K562 (cell line): ENCODE data around the gene MYH6. TPM values are rescaled to one million over a fixed set of nuclear protein-coding genes. Genes with fewer than 3 reads are reported as not detected.

Source experiments
- ARID1B ChIP-seq: fragments of 450-650 bp; IDR thresholded peaks from 2 replicates; pipeline ENCODE4 v1.6.1; 2016; ENCODE audit warnings: antibody characterized with exemption, mild to moderate bottlenecking, inconsistent platforms
- ARID2 ChIP-seq: fragments of 450-650 bp; IDR thresholded peaks from 2 replicates; pipeline ENCODE4 v1.6.1; 2017; ENCODE audit warnings: antibody characterized with exemption, mild to moderate bottlenecking
- ARNT ChIP-seq, 2 experiments: fragments of 450-650 bp; IDR thresholded peaks; 2 replicates each; pipeline ENCODE4 v1.6.1; 2016; ENCODE audit warnings: mild to moderate bottlenecking in 1 of 2
- BRF1 ChIP-seq: IDR thresholded peaks from 3 replicates; pipeline ENCODE4 v1.6.1; 2011; ENCODE audit warnings: borderline replicate concordance, mild to moderate bottlenecking; ENCODE audit not compliant: insufficient read length; ENCODE audit errors: extremely low read depth
- CHD1 ChIP-seq: fragments of 200-600 bp; sonication (generic); IDR thresholded peaks from one replicate; pipeline ENCODE4 v1.6.1; 2012; ENCODE audit warnings: mild to moderate bottlenecking, moderate library complexity, low read length, inconsistent platforms
- CTBP1 ChIP-seq: fragments of 450-650 bp; IDR thresholded peaks from 2 replicates; pipeline ENCODE4 v1.6.1; 2016; ENCODE audit warnings: borderline replicate concordance
- ESRRB ChIP-seq: fragments of 250-450 bp; sonication (Bioruptor Pico); IDR thresholded peaks from 2 replicates; pipeline ENCODE4 v1.5.0; 2020; ENCODE audit warnings: mild to moderate bottlenecking, moderate library complexity, borderline replicate concordance
- ETV5 ChIP-seq: sonication (generic); formaldehyde crosslinking; IDR thresholded peaks from 2 replicates; pipeline ENCODE4 v1.4.0; 2020; ENCODE audit warnings: low read depth, mild to moderate bottlenecking, missing genetic modification reagents
- FOXP1 ChIP-seq: sonication (generic); formaldehyde crosslinking; IDR thresholded peaks from 2 replicates; pipeline ENCODE4 v1.8.0; 2022; ENCODE audit warnings: mild to moderate bottlenecking, missing genetic modification reagents
- FUS ChIP-seq: fragments of 200-400 bp; formaldehyde crosslinking; optimal IDR thresholded peaks from 2 replicates; pipeline ENCODE3; 2017; ENCODE audit warnings: low read depth, low read length
- GATAD2A ChIP-seq: fragments of 450-650 bp; IDR thresholded peaks from 2 replicates; pipeline ENCODE4 v1.6.1; 2017
- KDM1A ChIP-seq, 2 experiments: fragments of 450-650 bp; IDR thresholded peaks; 2 replicates each; pipeline ENCODE4 v1.6.1; 2016; ENCODE audit warnings: mild to moderate bottlenecking in 2 of 2
- MAFF ChIP-seq: IDR thresholded peaks from 2 replicates; pipeline ENCODE4 v1.6.1; 2012; ENCODE audit warnings: low read length, improper control_type of control experiment
- NUFIP1 ChIP-seq: fragments of 450-650 bp; IDR thresholded peaks from 2 replicates; pipeline ENCODE4 v1.6.1; 2018; ENCODE audit not compliant: partially characterized antibody
- PHF21A ChIP-seq: fragments of 450-650 bp; IDR thresholded peaks from 2 replicates; pipeline ENCODE4 v1.6.1; 2017; ENCODE audit warnings: low read depth, borderline replicate concordance
- PHTF2 ChIP-seq: fragments of 250-450 bp; sonication (Bioruptor Pico); IDR thresholded peaks from 2 replicates; pipeline ENCODE4 v1.5.0; 2021; ENCODE audit warnings: mild to moderate bottlenecking
- SREBF2 ChIP-seq: sonication (generic); formaldehyde crosslinking; IDR thresholded peaks from 2 replicates; pipeline ENCODE4 v1.4.0; 2020; ENCODE audit warnings: mild to moderate bottlenecking, missing genetic modification reagents
- TEAD4 ChIP-seq, 2 experiments: sonication (generic) in 1 of 2; formaldehyde crosslinking in 1 of 2; IDR thresholded peaks; 2 replicates each; pipeline versions ENCODE4 v1.6.1 to v1.8.0; 2012 to 2022; ENCODE audit warnings: borderline replicate concordance in 1 of 2, inconsistent platforms in 1 of 2, low read length in 1 of 2, mild to moderate bottlenecking in 1 of 2, missing genetic modification reagents in 1 of 2
- XRCC5 ChIP-seq: fragments of 200-400 bp; formaldehyde crosslinking; IDR thresholded peaks from 2 replicates; pipeline ENCODE4 v1.6.1; 2017; ENCODE audit warnings: low read depth, mild to moderate bottlenecking, low read length
- ZC3H4 ChIP-seq: sonication (generic); formaldehyde crosslinking; IDR thresholded peaks from 2 replicates; pipeline ENCODE4 v1.9.0; 2021; ENCODE audit warnings: missing genetic modification reagents, borderline replicate concordance
- ZNF212 ChIP-seq: fragments of 450-650 bp; formaldehyde crosslinking; IDR thresholded peaks from 2 replicates; pipeline ENCODE4 v1.4.0; 2020; ENCODE audit warnings: mild to moderate bottlenecking
- ZNF24 ChIP-seq: fragments of 450-650 bp; IDR thresholded peaks from 2 replicates; pipeline ENCODE4 v1.6.1; 2016
- ZNF384 ChIP-seq: IDR thresholded peaks from 2 replicates; pipeline ENCODE4 v1.6.1; 2012; ENCODE audit warnings: low read depth, low read length, improper control_type of control experiment
- ZNF76 ChIP-seq: fragments of 250-450 bp; sonication (Bioruptor Pico); IDR thresholded peaks from 2 replicates; pipeline ENCODE4 v1.4.0; 2020; ENCODE audit warnings: mild to moderate bottlenecking, moderate library complexity, borderline replicate concordance
- ZNF780A ChIP-seq: fragments of 250-450 bp; sonication (Bioruptor Pico); IDR thresholded peaks from 2 replicates; pipeline ENCODE4 v1.5.0; 2021; ENCODE audit warnings: mild to moderate bottlenecking
- polyA plus RNA-seq, 8 experiments: library from polyadenylated mRNA; depleted of rRNA in 4 of 8; stranded (reverse) in 5 of 8; unstranded in 3 of 8; fragments of >200 nt; fragmentation: Nextera tagmentation in 2 of 8; fragmentation: Illumina TruSeq in 1 of 8; extraction: Ambion mirVana in 2 of 8; extraction: Trizol in 1 of 8; gene quantifications; 2 replicates each; pipeline versions ENCODE4 v1.2.1 to v1.2.3, GENCODE V29; 2011 to 2014; ENCODE audit warnings: inconsistent platforms in 1 of 8, missing spikeins in 1 of 8
- total RNA-seq, 7 experiments: library from RNA; depleted of rRNA in 6 of 7; stranded (reverse); fragments of >200 nt in 6 of 7; fragmentation: Illumina TruSeq in 2 of 7; extraction: Trizol in 2 of 7; gene quantifications; 2 replicates each; pipeline versions ENCODE4 v1.2.1 to v1.2.3, GENCODE V29; 2011 to 2021; ENCODE audit warnings: low replicate concordance in 1 of 7
- TF ChIP-seq, protein P1 (sequence below): fragments of 450-650 bp; IDR thresholded peaks from 2 replicates; pipeline ENCODE4 v1.6.1; 2016
- TF ChIP-seq, protein P2 (sequence below), 2 experiments: IDR thresholded peaks; 2 replicates each; pipeline ENCODE4 v1.6.1; 2011; ENCODE audit warnings: borderline replicate concordance in 1 of 2, control low read depth in 1 of 2, low read depth in 1 of 2, low read length in 1 of 2, mild to moderate bottlenecking in 1 of 2, mixed read lengths in 1 of 2, moderate library complexity in 1 of 2; ENCODE audit not compliant: insufficient read depth in 1 of 2, insufficient read length in 1 of 2, poor library complexity in 1 of 2, severe bottlenecking in 1 of 2; ENCODE audit errors: extremely low read depth in 1 of 2
- TF ChIP-seq, protein P3 (sequence below), 2 experiments: fragments of 450-650 bp in 1 of 2; sonication (generic) in 1 of 2; formaldehyde crosslinking in 1 of 2; IDR thresholded peaks in 1 of 2; conservative IDR thresholded peaks in 1 of 2; 2 replicates each; pipeline versions ENCODE4 v1.6.1 to v1.8.1; 2016 to 2023; ENCODE audit warnings: mild to moderate bottlenecking in 2 of 2, moderate library complexity in 2 of 2, inconsistent platforms in 1 of 2, missing genetic modification reagents in 1 of 2

MYH6 gene
- total and polyA plus RNA-seq, 9 of the 15 experiments (the other 6 are each of a cell fraction or from before 2014, with no cell fraction given), result not detected

DNA sequence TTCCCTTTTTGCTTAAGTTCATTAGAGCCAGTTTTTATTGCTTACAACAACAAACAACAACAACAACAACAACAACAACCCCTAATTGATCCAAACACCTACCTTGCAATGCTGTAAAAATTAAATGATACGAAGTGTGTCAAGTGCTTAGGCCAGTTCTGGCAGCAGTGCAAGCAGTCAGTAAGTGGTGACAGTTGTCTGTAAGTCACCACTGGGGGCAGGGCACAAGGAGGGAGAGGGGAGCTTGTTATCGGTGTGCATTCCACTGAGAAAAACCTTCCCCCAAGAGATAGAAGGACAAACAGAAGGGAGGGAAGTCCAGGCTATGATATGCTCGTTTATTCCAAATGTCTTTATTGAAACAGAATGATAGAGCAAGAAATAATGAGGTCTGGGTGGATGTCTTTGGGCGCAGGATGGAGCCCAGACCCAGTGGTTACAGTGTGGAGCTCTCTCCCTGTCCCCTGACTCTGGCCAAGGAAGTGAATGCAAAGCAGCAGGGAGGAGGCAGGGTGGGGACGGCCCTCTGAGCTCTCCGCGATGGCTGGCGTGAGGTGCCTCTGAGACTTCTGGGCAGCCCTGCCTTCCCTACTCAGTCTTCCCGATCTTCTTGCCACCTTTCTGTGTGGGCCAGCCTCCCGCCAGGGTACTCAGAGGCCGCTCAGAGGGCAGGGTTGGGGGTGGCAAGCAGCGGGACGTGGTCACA, 61.9 kb downstream of the MYH6 start (continued):
- TF ChIP-seq ETV5 (CRISPR knock-in tag), result no peak
- TF ChIP-seq ARID2, result no peak
- no peak for TF ChIP-seq FUS
- TF ChIP-seq TEAD4 (IDR thresholded peaks at IDR 0.05; ENCODE audit: low read length), result peak; percentile 43; the same call in 1 of the 2 replicates
- TF ChIP-seq TEAD4 (CRISPR knock-in tag; IDR thresholded peaks at IDR 0.05; ENCODE audit: borderline replicate concordance), result no peak
- TF ChIP-seq, protein P1, sequence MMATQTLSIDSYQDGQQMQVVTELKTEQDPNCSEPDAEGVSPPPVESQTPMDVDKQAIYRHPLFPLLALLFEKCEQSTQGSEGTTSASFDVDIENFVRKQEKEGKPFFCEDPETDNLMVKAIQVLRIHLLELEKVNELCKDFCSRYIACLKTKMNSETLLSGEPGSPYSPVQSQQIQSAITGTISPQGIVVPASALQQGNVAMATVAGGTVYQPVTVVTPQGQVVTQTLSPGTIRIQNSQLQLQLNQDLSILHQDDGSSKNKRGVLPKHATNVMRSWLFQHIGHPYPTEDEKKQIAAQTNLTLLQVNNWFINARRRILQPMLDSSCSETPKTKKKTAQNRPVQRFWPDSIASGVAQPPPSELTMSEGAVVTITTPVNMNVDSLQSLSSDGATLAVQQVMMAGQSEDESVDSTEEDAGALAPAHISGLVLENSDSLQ, result peak; percentile 53; the same call in 1 of the 2 replicates
- TF ChIP-seq MAFF, result no peak
- TF ChIP-seq ZNF76 (CRISPR knock-in tag), result no peak
- TF ChIP-seq NUFIP1, result no peak
- no peak for TF ChIP-seq PHTF2
- TF ChIP-seq ESRRB (CRISPR knock-in tag), result no peak
- peak; percentile 41; the same call in 1 of the 2 replicates for TF ChIP-seq GATAD2A
- TF ChIP-seq, protein P2, sequence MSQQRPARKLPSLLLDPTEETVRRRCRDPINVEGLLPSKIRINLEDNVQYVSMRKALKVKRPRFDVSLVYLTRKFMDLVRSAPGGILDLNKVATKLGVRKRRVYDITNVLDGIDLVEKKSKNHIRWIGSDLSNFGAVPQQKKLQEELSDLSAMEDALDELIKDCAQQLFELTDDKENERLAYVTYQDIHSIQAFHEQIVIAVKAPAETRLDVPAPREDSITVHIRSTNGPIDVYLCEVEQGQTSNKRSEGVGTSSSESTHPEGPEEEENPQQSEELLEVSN (IDR thresholded peaks at IDR 0.05; ENCODE audit: borderline replicate concordance in 1 of 2, extremely low read depth in 1 of 2, insufficient read depth in 1 of 2, insufficient read length in 1 of 2, low read depth in 1 of 2, low read length in 1 of 2, poor library complexity in 1 of 2, severe bottlenecking in 1 of 2), result no peak
- TF ChIP-seq ARID1B, result 0 out of 2 replicates have a peak, but pooled peaks have one; percentile 38
- TF ChIP-seq, protein P3, sequence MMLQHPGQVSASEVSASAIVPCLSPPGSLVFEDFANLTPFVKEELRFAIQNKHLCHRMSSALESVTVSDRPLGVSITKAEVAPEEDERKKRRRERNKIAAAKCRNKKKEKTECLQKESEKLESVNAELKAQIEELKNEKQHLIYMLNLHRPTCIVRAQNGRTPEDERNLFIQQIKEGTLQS (IDR thresholded peaks at IDR 0.05), result no peak
- TF ChIP-seq, protein P3 (CRISPR knock-in tag; conservative IDR thresholded peaks at IDR 0.05), result no peak
- no peak for TF ChIP-seq KDM1A (IDR thresholded peaks at IDR 0.05)
- no peak for TF ChIP-seq SREBF2 (CRISPR knock-in tag)
- TF ChIP-seq XRCC5, result no peak
- no peak for TF ChIP-seq ARNT (IDR thresholded peaks at IDR 0.05)
- TF ChIP-seq CHD1, result no peak
- TF ChIP-seq PHF21A, result no peak
- peak; percentile 23; the same call in 1 of the 2 replicates for TF ChIP-seq CTBP1
- TF ChIP-seq ZNF24, result no peak
- no peak for TF ChIP-seq ZNF780A
- no peak for TF ChIP-seq FOXP1 (CRISPR knock-in tag)
- no peak for TF ChIP-seq BRF1
- no peak for TF ChIP-seq ZNF212 (CRISPR knock-in tag)
- no peak for TF ChIP-seq ZNF384
- no peak for TF ChIP-seq ZC3H4 (CRISPR knock-in tag)
